ENCODE results near the gene RFX8. TPM values are rescaled to one million over a fixed set of nuclear protein-coding genes. Genes with fewer than 3 reads are reported as not detected.

RFX8 gene
- total and polyA plus RNA-seq, 2 of the 13 experiments (the other 11 are each of a cell fraction or from before 2014, with no cell fraction given): not detected

DNA sequence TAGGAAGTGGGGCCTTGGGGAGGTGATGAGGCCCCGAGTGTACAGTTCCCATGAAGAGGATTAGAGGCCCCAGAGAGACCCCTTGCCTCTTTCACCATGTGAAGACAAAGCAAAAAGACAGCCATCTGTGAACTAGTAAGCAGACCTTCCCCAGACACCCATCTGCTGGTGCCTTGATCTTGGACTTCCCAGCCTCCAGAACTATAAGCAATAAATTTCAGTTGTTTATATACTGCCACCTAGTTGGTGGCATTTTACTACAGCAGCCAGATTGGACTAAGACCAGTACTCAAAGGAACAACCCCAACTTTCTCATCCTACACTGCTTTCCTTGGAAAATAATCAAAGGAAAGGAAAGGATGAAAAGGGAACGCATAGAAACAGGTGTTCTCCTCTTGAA lies 59.7 kb downstream of the RFX8 start:
- peaks cover 8% of the 10 kb centered on the region for H3K9me3 ChIP-seq (ENCODE audit: low read length)
- no peaks in the 10 kb centered on the region for H3K36me3 ChIP-seq (replicated peaks in 1 of 2; ENCODE audit: control insufficient read depth in 1 of 2, insufficient read depth in 2 of 2, low read length in 2 of 2)
- BruUV-seq (replicated peaks): no TSS peak
- WGBS (ENCODE audit: low lambda C conversion rate): 78% methylated on average over 2 of the region's 2 CpGs
- H3K4me2 ChIP-seq (ENCODE audit: low read depth, low read length): no peak overlapping the region
- H2AFZ ChIP-seq (ENCODE audit: low read length): no peak overlapping the region
- no peak overlapping the region for H3K4me3 ChIP-seq (replicated peaks in 1 of 3; ENCODE audit: insufficient read depth in 1 of 3, low read depth in 2 of 3, low read length in 3 of 3)
- ChIA-PET POLR2A (no interaction called here), CTCF (ENCODE audit: low intra/inter-chr PET ratio, low total read pairs) (no interaction called here)
- intact Hi-C loops (cut with micrococcal nuclease; ENCODE audit: unreplicated experiment): loop anchor here (10.0 kb wide), 1 partner anchor 1030 kb away; no protein-coding TSS in a partner anchor
- in situ Hi-C loops (cut with HindIII; ENCODE audit: extremely low pct_ligation_motif_present, low pct_unique_long_range_greater_than_20kb): no loop called here
- no peak overlapping the region for H3K27ac ChIP-seq (ENCODE audit: extremely low read length, insufficient read depth, low read length)
- no peaks in the 10 kb centered on the region for H3K79me2 ChIP-seq (ENCODE audit: insufficient read depth, low read length)
- no peaks in the 10 kb centered on the region for H3K4me1 ChIP-seq (ENCODE audit: insufficient read depth, low read length)
- no peak overlapping the region for H3K9ac ChIP-seq (ENCODE audit: insufficient read depth, low read depth, low read length)
- FAIRE-seq: no peak
- H3K27me3 ChIP-seq (ENCODE audit: control insufficient read depth in 1 of 2, insufficient read depth in 2 of 2, low read length in 2 of 2): peaks cover 4 to 56% of the 10 kb centered on the region in 2 experiments; a peak in 4 of 5 replicates
- H4K20me1 ChIP-seq (ENCODE audit: insufficient read depth, low read length): no peaks in the 10 kb centered on the region
- no peak for ATAC-seq
- no peak for DNase-seq (ENCODE audit: low spot score)
- TF ChIP-seq NRL (CRISPR knock-in tag; IDR thresholded peaks at IDR 0.05; ENCODE audit: borderline replicate concordance): no peak
- no peak for TF ChIP-seq MATR3 (CRISPR knock-in tag; IDR thresholded peaks at IDR 0.05)
- no peak for TF ChIP-seq NR2F2 (IDR thresholded peaks at IDR 0.05; ENCODE audit: borderline replicate concordance, low read depth)
- TF ChIP-seq ZNF564 (CRISPR knock-in tag; IDR thresholded peaks at IDR 0.05): peak; percentile 100

DNA sequence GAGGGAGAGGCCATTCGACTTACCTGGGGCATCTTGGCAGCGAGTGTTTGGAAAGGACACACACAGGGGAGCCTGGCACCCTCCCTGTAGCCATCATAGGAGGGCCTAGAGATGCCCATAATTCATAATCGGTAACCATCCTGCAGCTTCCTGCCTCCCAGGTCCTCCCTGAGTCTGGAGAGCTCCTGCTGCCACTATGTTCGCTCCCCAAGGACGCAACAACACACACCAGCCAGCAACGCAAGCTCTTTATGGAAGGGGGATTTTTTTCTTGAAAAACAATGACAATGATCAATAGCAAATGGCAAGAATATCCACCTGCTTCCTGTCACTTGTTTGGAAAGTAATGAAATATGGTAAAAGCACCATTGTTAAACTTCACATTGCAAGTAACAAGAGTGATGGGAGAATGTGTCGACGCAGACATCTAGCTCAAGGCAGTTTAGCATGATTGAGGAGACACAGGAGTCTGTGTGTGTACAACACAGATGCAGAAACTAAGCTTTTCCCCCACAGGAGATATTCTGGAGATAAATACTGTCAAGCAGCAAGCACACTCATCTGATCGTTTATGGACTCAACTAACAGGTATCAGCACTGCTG lies 62.7 kb downstream of the RFX8 start:
- Histone ChIP-seq H3K36me3 (replicated peaks in 1 of 2; ENCODE audit: control insufficient read depth in 1 of 2, insufficient read depth in 2 of 2, low read length in 2 of 2) (no peaks in the 10 kb centered on the region), H3K9me3 (ENCODE audit: low read length) (peaks cover 8% of the 10 kb centered on the region), H3K9ac (ENCODE audit: insufficient read depth, low read depth, low read length) (no peak overlapping the region), H3K27ac (ENCODE audit: extremely low read length, insufficient read depth, low read length) (no peak overlapping the region), H3K4me3 (replicated peaks in 1 of 3; ENCODE audit: insufficient read depth in 1 of 3, low read depth in 2 of 3, low read length in 3 of 3) (no peak overlapping the region), H3K4me2 (ENCODE audit: low read depth, low read length) (no peak overlapping the region), H3K79me2 (ENCODE audit: insufficient read depth, low read length) (no peaks in the 10 kb centered on the region), H3K27me3 (ENCODE audit: control insufficient read depth in 1 of 2, insufficient read depth in 2 of 2, low read length in 2 of 2) (peaks cover 7 to 66% of the 10 kb centered on the region in 2 experiments; a peak in 4 of 5 replicates), H4K20me1 (ENCODE audit: insufficient read depth, low read length) (no peaks in the 10 kb centered on the region), H2AFZ (ENCODE audit: low read length) (no peak overlapping the region), H3K4me1 (ENCODE audit: insufficient read depth, low read length) (no peaks in the 10 kb centered on the region)
- in situ Hi-C loops (cut with HindIII; ENCODE audit: extremely low pct_ligation_motif_present, low pct_unique_long_range_greater_than_20kb): no loop called here
- 47% methylated on average over 9 of the region's 9 CpGs for WGBS (ENCODE audit: low lambda C conversion rate)
- DNase-seq (ENCODE audit: low spot score) (no peak), ATAC-seq (no peak), FAIRE-seq (no peak)
- BruUV-seq (replicated peaks): no TSS peak
- intact Hi-C loops (cut with micrococcal nuclease; ENCODE audit: unreplicated experiment): loop anchor here (10.0 kb wide), 1 partner anchor 1033 kb away; no protein-coding TSS in a partner anchor
- CTCF ChIA-PET (ENCODE audit: low intra/inter-chr PET ratio, low total read pairs): no interaction called here
- POLR2A ChIA-PET: no interaction called here
- TF ChIP-seq, protein P1, sequence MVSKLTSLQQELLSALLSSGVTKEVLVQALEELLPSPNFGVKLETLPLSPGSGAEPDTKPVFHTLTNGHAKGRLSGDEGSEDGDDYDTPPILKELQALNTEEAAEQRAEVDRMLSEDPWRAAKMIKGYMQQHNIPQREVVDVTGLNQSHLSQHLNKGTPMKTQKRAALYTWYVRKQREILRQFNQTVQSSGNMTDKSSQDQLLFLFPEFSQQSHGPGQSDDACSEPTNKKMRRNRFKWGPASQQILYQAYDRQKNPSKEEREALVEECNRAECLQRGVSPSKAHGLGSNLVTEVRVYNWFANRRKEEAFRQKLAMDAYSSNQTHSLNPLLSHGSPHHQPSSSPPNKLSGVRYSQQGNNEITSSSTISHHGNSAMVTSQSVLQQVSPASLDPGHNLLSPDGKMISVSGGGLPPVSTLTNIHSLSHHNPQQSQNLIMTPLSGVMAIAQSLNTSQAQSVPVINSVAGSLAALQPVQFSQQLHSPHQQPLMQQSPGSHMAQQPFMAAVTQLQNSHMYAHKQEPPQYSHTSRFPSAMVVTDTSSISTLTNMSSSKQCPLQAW (CRISPR knock-in tag; IDR thresholded peaks at IDR 0.05): no peak
- TF ChIP-seq RBAK (CRISPR knock-in tag; IDR thresholded peaks at IDR 0.05): no peak
- TF ChIP-seq, protein P2, sequence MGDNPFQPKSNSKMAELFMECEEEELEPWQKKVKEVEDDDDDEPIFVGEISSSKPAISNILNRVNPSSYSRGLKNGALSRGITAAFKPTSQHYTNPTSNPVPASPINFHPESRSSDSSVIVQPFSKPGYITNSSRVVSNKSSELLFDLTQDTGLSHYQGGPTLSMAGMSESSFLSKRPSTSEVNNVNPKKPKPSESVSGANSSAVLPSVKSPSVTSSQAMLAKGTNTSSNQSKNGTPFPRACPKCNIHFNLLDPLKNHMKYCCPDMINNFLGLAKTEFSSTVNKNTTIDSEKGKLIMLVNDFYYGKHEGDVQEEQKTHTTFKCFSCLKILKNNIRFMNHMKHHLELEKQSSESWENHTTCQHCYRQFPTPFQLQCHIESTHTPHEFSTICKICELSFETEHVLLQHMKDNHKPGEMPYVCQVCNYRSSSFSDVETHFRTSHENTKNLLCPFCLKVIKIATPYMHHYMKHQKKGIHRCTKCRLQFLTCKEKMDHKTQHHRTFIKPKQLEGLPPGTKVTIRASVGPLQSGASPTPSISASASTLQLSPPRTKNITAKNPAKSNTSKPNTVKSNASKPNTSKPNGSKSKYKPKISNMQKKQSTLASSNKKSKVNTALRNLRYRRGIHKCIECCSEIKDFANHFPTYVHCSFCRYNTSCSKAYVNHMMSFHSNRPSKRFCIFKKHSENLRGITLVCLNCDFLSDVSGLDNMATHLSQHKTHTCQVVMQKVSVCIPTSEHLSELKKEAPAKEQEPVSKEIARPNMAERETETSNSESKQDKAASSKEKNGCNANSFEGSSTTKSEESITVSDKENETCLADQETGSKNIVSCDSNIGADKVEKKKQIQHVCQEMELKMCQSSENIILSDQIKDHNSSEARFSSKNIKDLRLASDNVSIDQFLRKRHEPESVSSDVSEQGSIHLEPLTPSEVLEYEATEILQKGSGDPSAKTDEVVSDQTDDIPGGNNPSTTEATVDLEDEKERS (CRISPR knock-in tag; IDR thresholded peaks at IDR 0.05): no peak
- TF ChIP-seq ZNF253 (CRISPR knock-in tag; IDR thresholded peaks at IDR 0.05; ENCODE audit: borderline replicate concordance): no peak
- TF ChIP-seq ZNF768 (CRISPR knock-in tag; IDR thresholded peaks at IDR 0.05): no peak
- no peak for TF ChIP-seq ZNF678 (CRISPR knock-in tag; IDR thresholded peaks at IDR 0.05)
